Tibial nerve (tissue), 4 donors: Measurements from ENCODE around the gene DPYSL4.

ENCODE experiments used
- EP300 ChIP-seq, 2 donors: sonication (generic); formaldehyde crosslinking; IDR thresholded peaks; one replicate each; pipeline ENCODE4 v1.6.1; 2017; ENCODE audit warnings: antibody characterized with exemption in 2 of 2, mild to moderate bottlenecking in 1 of 2
- POLR2A ChIP-seq, 2 donors: fragments of 450-650 bp; IDR thresholded peaks; one replicate each; pipeline ENCODE4 v1.6.1; 2017; ENCODE audit warnings: antibody characterized with exemption in 2 of 2, mild to moderate bottlenecking in 2 of 2, moderate library complexity in 2 of 2
- TF ChIP-seq, protein P1 (sequence below), 5 experiments: fragments of 200-600 bp in 3 of 5; fragments of 450-650 bp in 2 of 5; sonication (generic) in 3 of 5; IDR thresholded peaks; one replicate each; pipeline ENCODE4 v1.5.1; 2016 to 2019; ENCODE audit warnings: antibody characterized with exemption in 5 of 5, mild to moderate bottlenecking in 3 of 5, moderate library complexity in 2 of 5

GRCh38 chr10:132253092-132253687 is 66.4 kb downstream of the DPYSL4 start:
- TF ChIP-seq, protein P1, sequence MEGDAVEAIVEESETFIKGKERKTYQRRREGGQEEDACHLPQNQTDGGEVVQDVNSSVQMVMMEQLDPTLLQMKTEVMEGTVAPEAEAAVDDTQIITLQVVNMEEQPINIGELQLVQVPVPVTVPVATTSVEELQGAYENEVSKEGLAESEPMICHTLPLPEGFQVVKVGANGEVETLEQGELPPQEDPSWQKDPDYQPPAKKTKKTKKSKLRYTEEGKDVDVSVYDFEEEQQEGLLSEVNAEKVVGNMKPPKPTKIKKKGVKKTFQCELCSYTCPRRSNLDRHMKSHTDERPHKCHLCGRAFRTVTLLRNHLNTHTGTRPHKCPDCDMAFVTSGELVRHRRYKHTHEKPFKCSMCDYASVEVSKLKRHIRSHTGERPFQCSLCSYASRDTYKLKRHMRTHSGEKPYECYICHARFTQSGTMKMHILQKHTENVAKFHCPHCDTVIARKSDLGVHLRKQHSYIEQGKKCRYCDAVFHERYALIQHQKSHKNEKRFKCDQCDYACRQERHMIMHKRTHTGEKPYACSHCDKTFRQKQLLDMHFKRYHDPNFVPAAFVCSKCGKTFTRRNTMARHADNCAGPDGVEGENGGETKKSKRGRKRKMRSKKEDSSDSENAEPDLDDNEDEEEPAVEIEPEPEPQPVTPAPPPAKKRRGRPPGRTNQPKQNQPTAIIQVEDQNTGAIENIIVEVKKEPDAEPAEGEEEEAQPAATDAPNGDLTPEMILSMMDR (IDR thresholded peaks at IDR 0.05) = no peak
- TF ChIP-seq POLR2A (IDR thresholded peaks at IDR 0.05) (no peak), EP300 (IDR thresholded peaks at IDR 0.05) (no peak)
